ENCODE measurements around the gene WWOX. TPM values are rescaled to one million over a fixed set of nuclear protein-coding genes. Genes with fewer than 3 reads are reported as not detected.

Gene WWOX
- total RNA-seq, 1 donor from 2014 or later = 7.3 TPM

- no peaks in the 10 kb centered on the region for H3K27me3 Mint-ChIP-seq (ENCODE audit: low read depth, unreplicated experiment)
- no peak for TF ChIP-seq CTCF (IDR thresholded peaks at IDR 0.05; ENCODE audit: insufficient read depth, low read depth, low read length)
- FAIRE-seq = no peak
These were observed 594.0 kb downstream of the WWOX start for GRCh38 chr16:78693496-78693895.

GRCh38 chr16:78694414-78694813 is 595.0 kb downstream of the WWOX start:
- FAIRE-seq (no peak), DNase-seq (ENCODE audit: low read depth) (no peak)
- H3K27ac ChIP-seq (ENCODE audit: low read depth, low read length) = no peak overlapping the region
- H3K9me3 ChIP-seq (ENCODE audit: insufficient read depth, low read depth, low read length) = no peaks in the 10 kb centered on the region
- Mint-ChIP-seq H3K27ac (ENCODE audit: unreplicated experiment) (no peak overlapping the region), H3K4me1 (ENCODE audit: low read depth, unreplicated experiment) (no peaks in the 10 kb centered on the region), H3K4me3 (ENCODE audit: unreplicated experiment) (no peak overlapping the region), H3K9me3 (ENCODE audit: unreplicated experiment) (peaks cover 2% of the 10 kb centered on the region), H3K36me3 (ENCODE audit: low read depth, unreplicated experiment) (no peaks in the 10 kb centered on the region), H3K27me3 (ENCODE audit: low read depth, unreplicated experiment) (no peaks in the 10 kb centered on the region)
- no peak overlapping the region for H3K4me3 ChIP-seq (ENCODE audit: insufficient read depth, low read depth, low read length)
- no peaks in the 10 kb centered on the region for H3K4me1 ChIP-seq (ENCODE audit: insufficient read depth, low read length)
- H4K20me1 ChIP-seq (ENCODE audit: insufficient read depth, low read length) = no peaks in the 10 kb centered on the region
- no peaks in the 10 kb centered on the region for H3K27me3 ChIP-seq (ENCODE audit: insufficient read depth, low read length)
- no peak for TF ChIP-seq EZH2 (IDR thresholded peaks at IDR 0.05; ENCODE audit: insufficient read depth, low read length)
- no peak for TF ChIP-seq CTCF (IDR thresholded peaks at IDR 0.05; ENCODE audit: insufficient read depth, low read depth, low read length)
- no peaks in the 10 kb centered on the region for H3K79me2 ChIP-seq (ENCODE audit: insufficient read depth, low read length)
- no peak overlapping the region for H2AFZ ChIP-seq (ENCODE audit: low read depth, low read length)
- no peaks in the 10 kb centered on the region for H3K36me3 ChIP-seq (ENCODE audit: insufficient read depth, low read length)
- H3K4me2 ChIP-seq (ENCODE audit: low read length) = no peak overlapping the region
- no peak overlapping the region for H3K9ac ChIP-seq (ENCODE audit: low read length)

More at GRCh38 chr16:78693496-78693895, 594.0 kb downstream of the WWOX start:
- Histone ChIP-seq H3K79me2 (ENCODE audit: insufficient read depth, low read length) (no peaks in the 10 kb centered on the region), H3K36me3 (ENCODE audit: insufficient read depth, low read length) (no peaks in the 10 kb centered on the region), H3K9me3 (ENCODE audit: insufficient read depth, low read depth, low read length) (no peaks in the 10 kb centered on the region), H2AFZ (ENCODE audit: low read depth, low read length) (no peak overlapping the region), H3K4me1 (ENCODE audit: insufficient read depth, low read length) (no peaks in the 10 kb centered on the region), H3K27me3 (ENCODE audit: insufficient read depth, low read length) (no peaks in the 10 kb centered on the region), H4K20me1 (ENCODE audit: insufficient read depth, low read length) (no peaks in the 10 kb centered on the region), H3K4me3 (ENCODE audit: insufficient read depth, low read depth, low read length) (no peak overlapping the region), H3K4me2 (ENCODE audit: low read length) (no peak overlapping the region), H3K27ac (ENCODE audit: low read depth, low read length) (no peak overlapping the region), H3K9ac (ENCODE audit: low read length) (no peak overlapping the region)
- Mint-ChIP-seq H3K4me1 (ENCODE audit: low read depth, unreplicated experiment) (no peaks in the 10 kb centered on the region), H3K9me3 (ENCODE audit: unreplicated experiment) (peaks cover 2% of the 10 kb centered on the region), H3K27ac (ENCODE audit: unreplicated experiment) (no peak overlapping the region), H3K36me3 (ENCODE audit: low read depth, unreplicated experiment) (no peaks in the 10 kb centered on the region), H3K4me3 (ENCODE audit: unreplicated experiment) (no peak overlapping the region)
- no peak for DNase-seq (ENCODE audit: low read depth)

DNA sequence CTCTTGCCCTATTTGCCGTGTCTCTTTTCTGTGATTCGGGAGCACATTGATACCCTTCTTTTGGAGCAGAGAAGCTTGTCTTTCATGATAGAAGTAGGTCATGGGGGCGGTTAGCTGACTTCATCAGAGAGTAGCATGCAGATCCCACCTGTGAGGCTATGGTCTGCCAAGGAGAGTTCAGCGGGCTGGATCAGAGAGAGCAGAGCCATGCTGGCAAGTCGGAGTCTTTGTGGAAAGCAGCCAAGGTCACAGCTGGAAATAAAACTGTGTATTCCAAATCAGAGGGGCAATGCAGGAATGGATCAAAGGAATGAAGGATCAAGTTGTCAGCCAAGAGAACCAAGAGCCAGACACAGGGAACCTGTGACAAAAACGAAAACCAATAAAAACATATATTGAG is 595.9 kb downstream of the WWOX start:
- H2AFZ ChIP-seq (ENCODE audit: low read depth, low read length) = no peak overlapping the region
- DNase-seq (ENCODE audit: low read depth) (no peak), FAIRE-seq (no peak)
- H3K27me3 ChIP-seq (ENCODE audit: insufficient read depth, low read length) = no peaks in the 10 kb centered on the region
- Mint-ChIP-seq H3K36me3 (ENCODE audit: low read depth, unreplicated experiment) (no peaks in the 10 kb centered on the region), H3K4me1 (ENCODE audit: low read depth, unreplicated experiment) (no peaks in the 10 kb centered on the region), H3K27ac (ENCODE audit: unreplicated experiment) (no peak overlapping the region), H3K9me3 (ENCODE audit: unreplicated experiment) (peaks cover 2% of the 10 kb centered on the region), H3K27me3 (ENCODE audit: low read depth, unreplicated experiment) (no peaks in the 10 kb centered on the region), H3K4me3 (ENCODE audit: unreplicated experiment) (no peak overlapping the region)
- no peak overlapping the region for H3K27ac ChIP-seq (ENCODE audit: low read depth, low read length)
- TF ChIP-seq EZH2 (IDR thresholded peaks at IDR 0.05; ENCODE audit: insufficient read depth, low read length) (no peak), CTCF (IDR thresholded peaks at IDR 0.05; ENCODE audit: insufficient read depth, low read depth, low read length) (no peak)
- no peak overlapping the region for H3K9ac ChIP-seq (ENCODE audit: low read length)
- no peaks in the 10 kb centered on the region for H3K4me1 ChIP-seq (ENCODE audit: insufficient read depth, low read length)
- H3K9me3 ChIP-seq (ENCODE audit: insufficient read depth, low read depth, low read length) = no peaks in the 10 kb centered on the region
- H3K79me2 ChIP-seq (ENCODE audit: insufficient read depth, low read length) = no peaks in the 10 kb centered on the region
- no peak overlapping the region for H3K4me3 ChIP-seq (ENCODE audit: insufficient read depth, low read depth, low read length)
- H3K36me3 ChIP-seq (ENCODE audit: insufficient read depth, low read length) = no peaks in the 10 kb centered on the region
- H4K20me1 ChIP-seq (ENCODE audit: insufficient read depth, low read length) = no peaks in the 10 kb centered on the region
- no peak overlapping the region for H3K4me2 ChIP-seq (ENCODE audit: low read length)
